Upper lobe of right lung (tissue), 1 donor: ENCODE results near the gene HSD17B13. TPM values are rescaled to one million over a fixed set of nuclear protein-coding genes. Genes with fewer than 3 reads are reported as not detected.

Experiments used
- ATAC-seq: fragments of 200-7000 bp; cut with Tn5 transposase; one replicate; pipeline ENCODE4 v1.9.1; 2020; ENCODE audit warnings: mild to moderate bottlenecking, moderate library complexity
- DNase-seq: peaks from one replicate; pipeline ENCODE4 v3.0.0-alpha.2; 2020
- H3K27ac ChIP-seq: fragments of 200-600 bp; one replicate; pipeline ENCODE4 v1.8.0; 2022
- H3K27me3 ChIP-seq: fragments of 200-600 bp; one replicate; pipeline ENCODE4 v1.8.0; 2022; ENCODE audit warnings: mild to moderate bottlenecking
- H3K36me3 ChIP-seq: fragments of 200-600 bp; one replicate; pipeline ENCODE4 v1.8.0; 2022
- H3K4me1 ChIP-seq: fragments of 200-600 bp; one replicate; pipeline ENCODE4 v1.8.0; 2022
- H3K4me3 ChIP-seq: fragments of 200-600 bp; one replicate; pipeline ENCODE4 v1.8.0; 2022; ENCODE audit warnings: mild to moderate bottlenecking
- H3K9me3 ChIP-seq: fragments of 200-600 bp; one replicate; pipeline ENCODE4 v1.8.0; 2022
- CTCF ChIP-seq: fragments of 200-600 bp; IDR thresholded peaks from one replicate; pipeline ENCODE4 v1.8.0; 2022; ENCODE audit warnings: antibody characterized with exemption
- intact Hi-C: fragments of 100-400 bp; cut with DNase I; formaldehyde crosslinking; loops from one replicate; pipeline ENCODE4 v1.11.0; 2022
- total RNA-seq: library from RNA; stranded (reverse); fragmentation: NEBNext Ultra II Directional; extraction: Animal tissue kit (Norgen Biotek cat#: 25700); gene quantifications from one replicate; pipeline ENCODE4 v1.2.1, GENCODE V29; 2021
- donor health status: DM: no; HTN: yes; CAD: no; lungs with severe emphysema.

Gene HSD17B13
- total RNA-seq, 1 donor from 2014 or later = 1.7 TPM

DNA sequence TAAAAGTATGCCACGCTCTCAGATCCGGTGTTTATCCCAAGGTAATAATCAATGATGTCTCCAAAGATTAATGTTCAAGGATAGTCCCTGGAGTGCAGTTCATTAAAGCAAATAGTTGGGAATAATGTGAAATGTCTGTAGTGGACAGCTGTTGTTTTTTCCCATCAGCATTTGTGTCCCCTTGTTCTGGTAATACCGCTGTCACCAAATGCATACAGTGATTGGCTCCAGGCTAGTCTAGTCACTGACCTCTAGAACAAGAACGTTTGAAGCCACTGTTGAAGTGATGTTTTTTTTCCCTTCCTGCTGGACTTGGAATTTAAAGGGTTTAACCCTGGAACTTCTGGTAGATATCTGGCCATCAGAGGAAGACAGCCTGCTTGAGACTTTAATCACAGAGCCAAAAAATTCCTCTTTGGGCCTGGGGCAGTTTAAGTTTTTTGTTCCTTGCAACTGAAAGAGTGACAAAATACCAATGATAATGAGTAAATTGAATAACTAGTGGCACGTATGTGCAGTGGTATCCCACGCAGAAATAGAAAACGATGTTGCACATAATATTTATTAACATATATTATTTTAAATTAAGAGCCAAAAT is 37.8 kb upstream of the HSD17B13 start:
- TF ChIP-seq CTCF = no peak
- DNase-seq = no peak
- ATAC-seq = no peak
- Histone ChIP-seq H3K9me3 (no peaks in the 10 kb centered on the region), H3K36me3 (peaks cover 84% of the 10 kb centered on the region), H3K27ac (no peak overlapping the region), H3K4me1 (peaks cover 3% of the 10 kb centered on the region), H3K27me3 (no peaks in the 10 kb centered on the region), H3K4me3 (no peak overlapping the region)
- intact Hi-C loops = no loop called here

DNA sequence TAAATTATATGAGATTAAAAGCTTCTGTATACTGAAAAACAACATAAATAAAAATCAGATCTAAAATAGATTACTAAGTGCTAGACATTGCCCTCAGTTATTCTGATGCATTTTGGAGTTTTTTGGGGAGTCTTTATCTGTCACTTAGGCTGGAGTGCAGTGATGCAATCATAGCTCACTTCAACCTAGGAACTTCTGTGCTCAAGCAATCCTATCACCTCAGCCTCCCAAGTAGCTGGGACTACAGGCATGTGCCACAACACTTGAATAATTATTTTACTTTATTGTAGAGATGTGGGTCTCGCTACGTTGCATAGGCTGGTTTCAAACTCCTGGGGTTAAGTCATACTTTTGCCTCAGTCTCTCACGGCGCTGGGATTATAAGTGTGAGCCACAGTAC is 36.6 kb upstream of the HSD17B13 start:
- H3K36me3 ChIP-seq = peaks cover 83% of the 10 kb centered on the region
- ATAC-seq (peak; percentile 36), DNase-seq (no peak)
- H3K27me3 ChIP-seq = no peaks in the 10 kb centered on the region
- no peak for TF ChIP-seq CTCF
- H3K4me1 ChIP-seq = peaks cover 8% of the 10 kb centered on the region
- H3K9me3 ChIP-seq = no peaks in the 10 kb centered on the region
- H3K4me3 ChIP-seq = no peak overlapping the region
- intact Hi-C loops = no loop called here
- H3K27ac ChIP-seq = no peak overlapping the region

DNA sequence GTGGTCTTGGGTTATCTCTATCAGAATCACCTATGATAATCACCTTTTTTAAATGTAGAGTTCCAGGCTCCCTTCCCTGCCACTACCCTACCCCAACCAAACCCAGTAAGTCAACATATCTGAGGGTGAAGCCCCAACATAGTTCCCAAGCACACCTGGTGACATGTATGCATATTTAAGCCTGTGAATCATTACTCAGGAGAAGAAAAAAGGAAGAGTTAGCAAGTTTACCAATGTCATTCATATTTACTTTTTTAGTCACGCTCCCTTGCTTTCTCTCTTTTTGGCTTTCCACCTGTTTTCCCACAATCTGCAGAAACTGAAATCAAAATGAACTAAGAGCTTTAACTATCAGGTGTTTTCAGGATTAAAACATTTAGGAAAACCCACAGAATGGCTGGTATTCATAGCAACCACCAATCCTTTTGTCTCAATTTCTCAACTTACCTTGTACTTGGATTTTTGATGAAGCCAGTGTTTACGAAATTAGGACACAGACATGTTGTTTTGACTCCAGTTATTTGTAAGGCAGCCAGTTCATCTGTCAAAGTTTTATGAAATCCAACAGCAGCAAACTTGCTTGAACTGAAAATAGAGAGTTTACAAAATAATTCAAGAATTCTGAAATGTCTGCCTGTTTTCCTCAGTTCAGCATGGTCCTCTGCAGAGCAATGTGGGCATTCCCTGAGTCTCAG is 34.3 kb upstream of the HSD17B13 start:
- H3K27ac ChIP-seq = peak overlapping the region; percentile 13
- H3K27me3 ChIP-seq = no peaks in the 10 kb centered on the region
- H3K9me3 ChIP-seq = no peaks in the 10 kb centered on the region
- ATAC-seq (no peak), DNase-seq (no peak)
- intact Hi-C loops = no loop called here
- no peak for TF ChIP-seq CTCF
- no peak overlapping the region for H3K4me3 ChIP-seq
- H3K36me3 ChIP-seq = peaks cover 60% of the 10 kb centered on the region
- peaks cover 15% of the 10 kb centered on the region for H3K4me1 ChIP-seq

GRCh38 chr4:87354168-87355102 is 31.8 kb upstream of the HSD17B13 start:
- Histone ChIP-seq H3K4me3 (no peak overlapping the region), H3K9me3 (no peaks in the 10 kb centered on the region), H3K27me3 (no peaks in the 10 kb centered on the region), H3K36me3 (peaks cover 40% of the 10 kb centered on the region), H3K27ac (peak overlapping the region; percentile 56), H3K4me1 (peaks cover 15% of the 10 kb centered on the region)
- peak; percentile 49 for ATAC-seq
- no peak for DNase-seq
- no peak for TF ChIP-seq CTCF
- intact Hi-C loops = no loop called here

GRCh38 chr4:87353592-87353991 is 30.9 kb upstream of the HSD17B13 start:
- H3K4me3 ChIP-seq = no peak overlapping the region

More at GRCh38 chr4:87353592-87353991, 30.9 kb upstream of the HSD17B13 start:
- TF ChIP-seq CTCF = peak; percentile 53
- intact Hi-C loops = no loop called here
- H3K27me3 ChIP-seq = no peaks in the 10 kb centered on the region
- no peaks in the 10 kb centered on the region for H3K9me3 ChIP-seq
- peak overlapping the region; percentile 56 for H3K27ac ChIP-seq
- H3K4me1 ChIP-seq = peaks cover 15% of the 10 kb centered on the region
- peak; percentile 87 for ATAC-seq
- H3K36me3 ChIP-seq = peaks cover 32% of the 10 kb centered on the region
- DNase-seq = no peak
